Trophoblast cell (in vitro differentiated cells and primary cell): ENCODE measurements around the gene CFAP92.
"Not testable (repeated sequence)": the region's sequence is repeated elsewhere in the genome, so short reads cannot be mapped to it uniquely, and the experiment has no call there.

ENCODE experiments used
- DNase-seq, 2 donors: peaks; one replicate each; pipeline ENCODE4 v3.0.0-alpha.2; 2016
- H2AFZ ChIP-seq: 2 replicates; pipeline ENCODE4 v1.6.1; 2013; ENCODE audit warnings: low read length, moderate library complexity, mild to moderate bottlenecking; ENCODE audit not compliant: insufficient read depth, poor library complexity
- H2AK5ac ChIP-seq: 2 replicates; pipeline ENCODE4 v1.6.1; 2013; ENCODE audit warnings: mild to moderate bottlenecking, low read length
- H2BK120ac ChIP-seq: 2 replicates; pipeline ENCODE4 v1.6.1; 2013; ENCODE audit warnings: low read length, mild to moderate bottlenecking, moderate library complexity; ENCODE audit not compliant: insufficient read depth, poor library complexity
- H2BK12ac ChIP-seq: 2 replicates; pipeline ENCODE4 v1.6.1; 2013; ENCODE audit warnings: mild to moderate bottlenecking, low read length, moderate library complexity
- H2BK5ac ChIP-seq: 2 replicates; pipeline ENCODE4 v1.6.1; 2013; ENCODE audit warnings: low read length, low read depth, moderate library complexity, mild to moderate bottlenecking; ENCODE audit not compliant: poor library complexity
- H3K14ac ChIP-seq: 2 replicates; pipeline ENCODE4 v1.6.1; 2013; ENCODE audit warnings: mild to moderate bottlenecking, low read length
- H3K18ac ChIP-seq: 2 replicates; pipeline ENCODE4 v1.6.1; 2013; ENCODE audit warnings: mild to moderate bottlenecking, low read length
- H3K23ac ChIP-seq: 2 replicates; pipeline ENCODE4 v1.6.1; 2013; ENCODE audit warnings: low read length
- H3K27ac ChIP-seq: 2 replicates; pipeline ENCODE4 v1.5.1; 2013; ENCODE audit warnings: low read depth, mild to moderate bottlenecking, inconsistent platforms, low read length, moderate library complexity
- H3K27me3 ChIP-seq: 2 replicates; pipeline ENCODE4 v1.6.1; 2013; ENCODE audit warnings: inconsistent platforms, mild to moderate bottlenecking, low read length, moderate library complexity; ENCODE audit not compliant: insufficient read depth
- H3K36me3 ChIP-seq, 2 experiments: 1 replicate in 1 of 2; 2 replicates in 1 of 2; pipeline ENCODE4 v1.6.1; 2013; ENCODE audit warnings: low read length in 2 of 2, mild to moderate bottlenecking in 2 of 2, moderate library complexity in 1 of 2; ENCODE audit not compliant: insufficient read depth in 2 of 2, control insufficient read depth in 1 of 2
- H3K4ac ChIP-seq: 2 replicates; pipeline ENCODE4 v1.6.1; 2013; ENCODE audit warnings: low read depth, mild to moderate bottlenecking, low read length, moderate library complexity
- H3K4me1 ChIP-seq, 2 experiments: 1 replicate in 1 of 2; 2 replicates in 1 of 2; pipeline ENCODE4 v1.6.1; 2013; ENCODE audit warnings: low read length in 2 of 2, mild to moderate bottlenecking in 2 of 2, moderate library complexity in 1 of 2; ENCODE audit not compliant: insufficient read depth in 2 of 2, control insufficient read depth in 1 of 2
- H3K4me2 ChIP-seq: 2 replicates; pipeline ENCODE4 v1.6.1; 2013; ENCODE audit warnings: inconsistent platforms, mild to moderate bottlenecking, low read length, moderate library complexity
- H3K4me3 ChIP-seq: 2 replicates; pipeline ENCODE4 v1.5.1; 2013; ENCODE audit warnings: mild to moderate bottlenecking, low read depth, low read length, inconsistent platforms
- H3K79me1 ChIP-seq: one replicate; pipeline ENCODE4 v1.6.1; 2013; ENCODE audit warnings: low read length
- H3K79me2 ChIP-seq: 2 replicates; pipeline ENCODE4 v1.6.1; 2013; ENCODE audit warnings: low read length, mild to moderate bottlenecking; ENCODE audit not compliant: control insufficient read depth, insufficient read depth, poor library complexity
- H3K9ac ChIP-seq: 2 replicates; pipeline ENCODE4 v1.6.1; 2013; ENCODE audit warnings: mild to moderate bottlenecking, low read length
- H3K9me3 ChIP-seq: 2 replicates; pipeline ENCODE4 v1.6.1; 2013; ENCODE audit warnings: low read depth, mild to moderate bottlenecking, control low read depth, inconsistent platforms, low read length; ENCODE audit not compliant: insufficient read depth
- H4K12ac ChIP-seq: 2 replicates; pipeline ENCODE4 v1.6.1; 2013; ENCODE audit warnings: low read depth, mild to moderate bottlenecking, low read length, moderate library complexity
- H4K8ac ChIP-seq: 2 replicates; pipeline ENCODE4 v1.6.1; 2013; ENCODE audit warnings: low read depth, mild to moderate bottlenecking, low read length, moderate library complexity
- H4K91ac ChIP-seq: one replicate; pipeline ENCODE4 v1.6.1; 2013; ENCODE audit warnings: low read depth, mild to moderate bottlenecking, low read length, moderate library complexity
- WGBS: extraction: QIAGEN DNeasy Blood & Tissue Kit; methylation state at CpG from one replicate; pipeline ENCODE4 v1.1.7; 2013; ENCODE audit warnings: missing lambda C conversion rate; ENCODE audit not compliant: insufficient read length, insufficient coverage; ENCODE audit errors: extremely low coverage; 5-methylcytosine and 5-hydroxymethylcytosine counted together

CFAP92 gene

DNA sequence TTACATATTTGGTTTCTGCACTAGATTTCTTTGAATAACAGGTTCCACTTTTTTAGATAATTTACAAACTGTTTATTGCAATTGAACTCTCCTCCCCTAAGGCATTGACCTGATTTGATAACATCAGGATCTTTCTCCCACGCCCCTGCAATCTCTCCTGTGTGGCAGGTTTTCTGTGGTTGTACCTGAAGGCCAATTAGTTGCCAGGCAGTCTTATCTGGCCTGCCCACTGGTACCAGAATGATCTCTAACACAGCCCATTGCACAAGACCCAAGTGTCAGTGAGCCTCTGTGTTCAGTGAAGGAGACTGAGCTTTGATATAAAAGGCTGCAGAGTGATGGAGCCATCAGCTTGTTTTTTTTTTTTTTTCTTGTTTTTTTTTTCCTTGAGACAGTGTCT, 111.2 kb downstream of the CFAP92 start:
- Histone ChIP-seq H3K18ac (no peak overlapping the region), H3K4me1 (peaks cover 7 to 13% of the 10 kb centered on the region in 2 experiments), H4K8ac (no peak overlapping the region), H2AFZ (no peak overlapping the region), H3K4ac (no peak overlapping the region), H2BK5ac (no peak overlapping the region), H2BK120ac (no peak overlapping the region), H3K27ac (no peak overlapping the region), H4K12ac (no peak overlapping the region), H3K79me2 (peaks cover 11% of the 10 kb centered on the region), H3K27me3 (no peaks in the 10 kb centered on the region), H2AK5ac (no peak overlapping the region), H3K9ac (no peak overlapping the region), H3K36me3 (peaks cover 15 to 17% of the 10 kb centered on the region in 2 experiments), H4K91ac (no peak overlapping the region), H3K79me1 (peaks cover 12% of the 10 kb centered on the region), H3K9me3 (no peaks in the 10 kb centered on the region), H3K14ac (no peak overlapping the region), H3K4me2 (no peak overlapping the region), H3K4me3 (no peak overlapping the region), H2BK12ac (no peak overlapping the region), H3K23ac (no peak overlapping the region)
- no CpG with 5 or more reads among the region's 1 CpG for WGBS
- DNase-seq = peak in 1 of 2 donors; percentile 54

DNA sequence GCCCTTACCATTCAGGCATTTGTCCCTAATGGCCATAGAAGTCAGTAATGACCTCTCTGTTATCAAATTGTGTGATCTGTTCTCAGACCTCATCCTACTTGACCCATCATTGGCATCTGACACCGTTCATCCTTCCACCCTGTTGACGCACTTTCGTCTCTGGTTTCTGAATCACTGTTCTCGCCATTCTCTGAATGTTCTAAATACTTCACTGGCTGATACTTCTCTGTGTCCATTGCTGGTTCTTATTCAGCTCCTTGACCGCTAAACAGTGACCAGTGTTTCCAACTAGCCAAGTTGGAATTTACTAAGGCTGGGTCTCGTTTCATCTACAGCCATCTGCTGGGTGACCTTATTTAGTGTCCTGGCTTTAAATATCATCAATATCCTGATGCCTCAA, 112.3 kb downstream of the CFAP92 start:
- no peak overlapping the region for H3K4me3 ChIP-seq
- no peak overlapping the region for H2BK120ac ChIP-seq
- DNase-seq = peak; percentile 82 to 94
- H3K23ac ChIP-seq = no peak overlapping the region
- H3K9me3 ChIP-seq = no peaks in the 10 kb centered on the region
- H4K12ac ChIP-seq = no peak overlapping the region
- H3K27me3 ChIP-seq = no peaks in the 10 kb centered on the region
- H2AK5ac ChIP-seq = no peak overlapping the region
- no peak overlapping the region for H3K14ac ChIP-seq
- no CpG with 5 or more reads among the region's 6 CpGs for WGBS
- peaks cover 8 to 15% of the 10 kb centered on the region in 2 experiments for H3K4me1 ChIP-seq
- no peak overlapping the region for H3K9ac ChIP-seq
- no peak overlapping the region for H4K91ac ChIP-seq
- H3K18ac ChIP-seq = no peak overlapping the region
- H2AFZ ChIP-seq = no peak overlapping the region
- H3K4ac ChIP-seq = peak overlapping the region; percentile 64
- no peak overlapping the region for H3K4me2 ChIP-seq
- H2BK5ac ChIP-seq = no peak overlapping the region
- H4K8ac ChIP-seq = no peak overlapping the region
- H3K36me3 ChIP-seq = peaks cover 9 to 10% of the 10 kb centered on the region in 2 experiments
- H2BK12ac ChIP-seq = no peak overlapping the region
- H3K27ac ChIP-seq = no peak overlapping the region
- H3K79me2 ChIP-seq = peaks cover 11% of the 10 kb centered on the region
- H3K79me1 ChIP-seq = peaks cover 12% of the 10 kb centered on the region

DNA sequence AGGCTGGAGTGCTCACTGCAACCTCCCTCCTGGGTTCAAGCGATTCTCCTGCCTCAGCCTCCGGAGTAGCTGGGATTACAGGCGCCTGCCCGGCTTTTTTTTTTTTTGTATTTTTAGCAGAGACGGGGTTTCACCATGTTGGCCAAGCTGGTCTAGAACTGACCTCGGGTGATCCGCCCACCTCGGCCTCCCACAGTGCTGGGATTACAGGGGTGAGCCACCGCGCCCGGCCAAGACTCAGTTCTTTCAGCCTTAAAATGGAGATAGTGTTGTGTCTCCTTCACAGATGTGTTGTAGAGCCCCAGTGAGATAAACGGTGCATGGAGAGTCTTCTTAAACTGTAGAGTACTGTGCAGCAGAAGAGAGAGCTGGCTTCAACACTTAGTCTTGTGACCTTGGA, 113.4 kb downstream of the CFAP92 start:
- not testable (repeated sequence) for H3K23ac ChIP-seq, DNase-seq, H3K14ac ChIP-seq, H3K36me3 ChIP-seq, H3K9me3 ChIP-seq, H3K9ac ChIP-seq, H3K18ac ChIP-seq, H2AFZ ChIP-seq, H2BK12ac ChIP-seq, H3K4me3 ChIP-seq, H2AK5ac ChIP-seq, H4K8ac ChIP-seq, H3K27me3 ChIP-seq, H2BK120ac ChIP-seq, H2BK5ac ChIP-seq, H4K12ac ChIP-seq, H4K91ac ChIP-seq, H3K27ac ChIP-seq
- WGBS = no CpG with 5 or more reads among the region's 12 CpGs
- H3K4me1 ChIP-seq = peaks cover 8 to 15% of the 10 kb centered on the region in 2 experiments
- peak overlapping the region; percentile 68 for H3K4me2 ChIP-seq
- peak overlapping the region; percentile 89 for H3K4ac ChIP-seq
- H3K79me2 ChIP-seq = peaks cover 11% of the 10 kb centered on the region
- H3K79me1 ChIP-seq = peaks cover 12% of the 10 kb centered on the region

DNA sequence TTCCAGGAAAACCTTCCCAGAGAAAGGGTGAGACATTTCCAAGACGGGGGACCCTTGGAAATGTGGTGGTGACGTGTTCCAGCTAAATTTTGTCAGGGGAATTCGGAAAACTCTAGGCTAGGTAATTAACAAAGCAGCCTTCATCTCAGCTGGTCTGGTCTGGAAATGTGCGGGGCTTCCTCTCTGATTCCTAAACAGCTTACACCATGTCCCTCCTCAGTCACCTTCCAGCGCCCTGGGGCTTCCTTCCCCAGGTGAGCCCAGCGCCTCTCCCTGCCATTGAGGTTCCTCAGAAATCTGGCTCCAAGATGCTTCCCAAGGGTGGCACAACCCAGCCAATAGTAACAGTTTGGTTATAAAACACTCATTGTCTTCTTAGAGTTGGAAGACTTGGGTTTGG, 113.9 kb downstream of the CFAP92 start:
- Histone ChIP-seq H3K4ac (peak overlapping the region; percentile 89), H3K27me3 (no peaks in the 10 kb centered on the region), H4K8ac (peak overlapping the region; percentile 98), H3K9me3 (no peaks in the 10 kb centered on the region), H3K4me2 (peak overlapping the region; percentile 68), H3K9ac (peak overlapping the region; percentile 78), H3K4me1 (peaks cover 8 to 15% of the 10 kb centered on the region in 2 experiments), H2BK5ac (peak overlapping the region; percentile 85), H2BK12ac (no peak overlapping the region), H3K4me3 (peak overlapping the region; percentile 92), H3K18ac (peak overlapping the region; percentile 95), H4K12ac (peak overlapping the region; percentile 95), H3K27ac (peak overlapping the region; percentile 5), H3K36me3 (peaks cover 3 to 7% of the 10 kb centered on the region in 2 experiments), H4K91ac (peak overlapping the region; percentile 87), H3K79me2 (peaks cover 11% of the 10 kb centered on the region), H3K23ac (no peak overlapping the region), H2AFZ (peak overlapping the region; percentile 95), H3K14ac (peak overlapping the region; percentile 93), H2AK5ac (peak overlapping the region; percentile 31), H3K79me1 (peaks cover 12% of the 10 kb centered on the region), H2BK120ac (peak overlapping the region; percentile 74)
- no CpG with 5 or more reads among the region's 6 CpGs for WGBS
- peak; percentile 52 to 67 for DNase-seq
